Activated CD8-positive, alpha-beta memory T cell treated with anti-CD3 and anti-CD28 coated beads, Interleukin-2, amount 50 U/mL, for 24 hours (primary cell): ENCODE measurements around the gene UNC5C.

Experiments
- DNase-seq: peaks from one replicate; pipeline ENCODE4 v3.0.0-alpha.2; 2020; ENCODE audit errors: extremely low read depth

Gene UNC5C

DNA sequence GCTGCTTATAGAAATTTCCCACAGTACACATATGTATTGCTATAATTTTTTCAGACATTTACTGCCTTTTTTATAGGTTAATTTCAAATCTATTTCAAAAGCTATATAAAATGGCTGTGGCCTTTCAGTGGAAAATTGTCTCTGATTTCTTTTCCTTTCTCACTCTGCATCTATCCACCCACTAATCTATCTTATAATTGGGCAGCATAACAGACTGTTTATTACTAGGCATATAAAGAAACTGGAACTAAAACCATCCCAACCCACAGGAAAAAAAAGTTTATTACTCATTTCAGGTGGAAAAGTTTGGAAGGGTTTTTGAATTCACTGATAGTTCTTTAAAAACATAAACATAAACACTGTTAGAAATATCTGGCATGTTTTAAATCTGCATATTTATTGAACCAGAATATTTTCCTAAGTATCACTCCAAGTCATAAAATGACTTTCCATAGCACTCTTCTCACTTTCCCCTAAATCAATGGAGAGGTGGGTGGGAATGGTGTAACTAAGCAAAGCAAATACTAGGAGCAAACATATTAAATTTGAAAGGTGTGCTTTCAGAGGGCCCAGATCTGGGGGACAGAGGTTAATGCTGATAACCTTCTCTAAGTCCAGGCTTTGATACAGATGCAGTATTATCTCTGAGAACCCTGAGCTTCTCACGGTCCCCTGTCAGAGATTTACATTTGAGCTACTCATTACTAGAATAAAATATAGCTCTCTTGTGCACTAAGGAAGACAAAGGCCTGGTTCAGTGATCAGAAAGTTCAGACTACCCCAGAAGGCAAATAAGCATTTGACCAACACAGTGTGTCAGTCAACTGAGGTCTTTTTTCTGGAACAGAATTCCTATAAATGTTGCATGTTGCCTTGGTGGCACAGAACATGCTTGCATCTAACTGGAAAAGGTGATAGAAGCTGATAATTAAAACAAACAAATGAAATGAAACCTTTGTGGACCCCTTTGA is 328.3 kb downstream of the UNC5C start:
- no peak for DNase-seq

DNA sequence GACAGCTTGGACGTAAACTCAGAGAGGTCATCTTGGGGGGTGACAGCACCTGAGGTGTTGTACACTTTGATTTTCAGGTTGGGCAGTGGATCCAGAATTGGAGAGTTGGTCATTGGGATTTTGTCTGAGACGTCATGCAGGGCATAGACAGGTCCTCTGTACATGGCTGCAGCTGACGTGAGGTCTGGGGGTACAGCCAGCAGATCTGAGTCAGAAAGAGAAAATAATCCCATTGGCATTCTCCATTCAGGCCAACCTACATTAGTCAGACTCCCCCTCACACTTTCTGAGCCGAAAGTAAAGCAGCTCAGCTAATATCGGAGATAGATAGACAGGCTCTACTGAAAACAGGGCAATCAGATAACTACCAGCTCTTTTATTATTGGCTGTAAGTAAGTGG is 329.7 kb downstream of the UNC5C start:
- DNase-seq, result no peak

DNA sequence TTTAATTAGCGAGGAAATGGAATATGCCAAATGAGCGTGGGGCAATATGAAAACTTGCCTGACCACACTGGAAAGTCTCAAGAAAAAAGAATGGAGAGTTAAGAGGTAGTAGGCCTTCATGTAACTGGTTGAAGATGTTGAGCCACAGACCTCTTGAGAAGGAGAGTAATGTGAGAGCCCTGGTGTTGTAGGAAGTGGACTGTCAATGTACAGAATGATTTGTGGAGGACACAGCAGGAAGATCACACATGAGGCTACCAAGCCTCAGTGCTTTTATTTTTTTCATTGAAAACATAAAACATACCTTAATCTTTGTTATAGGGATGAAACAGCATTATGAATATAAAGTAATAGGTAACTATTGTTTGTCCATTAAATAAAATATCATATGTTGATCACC is 331.6 kb downstream of the UNC5C start:
- no peak for DNase-seq

DNA sequence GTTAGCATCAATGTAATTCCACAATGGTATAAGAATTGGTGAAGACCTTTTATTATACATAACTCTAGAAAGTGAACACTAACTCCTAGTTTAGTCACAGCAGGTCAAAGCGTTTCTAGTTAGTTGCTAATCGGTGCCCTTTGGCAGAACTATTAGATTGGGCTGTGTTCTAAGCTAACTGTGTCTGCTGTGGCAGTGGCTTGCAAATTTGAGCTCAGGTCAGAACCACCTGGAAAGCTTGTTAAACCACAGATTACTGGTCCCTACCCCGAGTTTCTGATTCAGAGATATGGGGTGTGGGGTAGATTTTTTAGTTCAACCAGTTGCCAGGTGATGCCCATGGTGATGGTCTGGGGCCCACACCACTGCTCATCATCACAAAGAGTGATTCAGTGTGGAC is 332.1 kb downstream of the UNC5C start:
- DNase-seq, result no peak

DNA sequence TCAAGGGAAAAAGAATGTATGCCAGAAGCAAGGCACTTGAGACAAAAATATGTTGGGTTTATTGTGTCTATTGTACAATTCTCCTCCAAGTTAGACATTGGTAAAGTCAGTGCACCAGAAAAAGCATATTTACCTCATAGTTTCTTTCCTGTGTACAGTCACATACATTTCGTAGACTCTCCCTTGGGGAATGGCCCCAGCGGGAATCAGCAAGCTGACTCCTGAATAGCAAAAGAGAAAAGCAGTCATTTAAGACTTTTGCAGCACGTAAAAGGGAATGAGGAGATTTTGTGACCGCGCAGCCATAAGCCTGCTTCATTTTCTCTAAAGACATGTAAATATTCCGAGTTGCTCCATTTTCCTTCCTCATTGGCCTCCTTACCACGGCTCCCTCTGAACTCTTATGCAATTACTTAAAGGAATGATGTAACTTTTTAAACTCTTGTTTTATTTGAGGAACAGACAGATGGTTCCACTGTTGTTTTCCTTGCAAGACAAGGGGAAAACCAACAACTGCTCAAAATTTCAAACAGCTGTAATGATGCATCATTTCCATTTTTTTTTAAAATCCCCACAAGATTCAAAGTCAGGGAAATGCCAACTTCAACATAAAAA is 332.7 kb downstream of the UNC5C start:
- no peak for DNase-seq

DNA sequence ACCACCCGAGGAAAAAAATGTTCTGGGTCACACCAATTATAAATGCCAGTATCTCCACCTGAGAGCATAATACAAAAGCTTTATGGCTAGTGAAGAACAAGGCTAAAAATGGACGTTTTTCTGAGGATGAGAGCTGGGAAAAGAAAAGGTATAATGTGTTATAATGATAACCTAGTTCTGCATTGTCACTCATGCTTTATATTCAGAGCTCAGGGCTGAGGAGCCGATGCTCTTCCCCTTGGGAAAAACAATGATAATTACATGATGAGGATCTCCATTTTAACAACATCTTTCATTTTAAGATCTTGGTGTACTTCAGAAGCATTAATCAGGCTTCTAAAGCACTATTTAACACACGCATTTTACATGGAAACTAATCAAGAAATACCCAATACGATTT is 333.7 kb downstream of the UNC5C start:
- no peak for DNase-seq

DNA sequence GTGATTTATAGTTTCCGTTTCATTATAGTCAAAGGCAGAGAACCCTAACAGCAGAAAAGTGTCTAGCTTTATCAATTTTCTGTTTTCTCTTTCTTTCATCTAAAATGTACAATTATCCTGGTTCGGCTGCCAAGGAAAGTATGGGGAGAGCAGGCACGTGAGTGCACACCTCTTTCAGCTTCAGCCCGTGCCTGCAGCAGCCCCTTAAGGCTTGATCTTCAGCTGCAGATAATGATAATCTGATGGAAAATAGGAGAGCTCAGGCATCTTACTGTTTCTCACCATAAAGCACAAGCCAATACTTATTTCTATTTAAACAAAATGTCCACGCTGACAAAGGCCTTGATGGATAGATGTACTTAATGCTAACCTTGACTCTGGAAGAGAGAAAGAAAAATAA is 334.4 kb downstream of the UNC5C start:
- DNase-seq, result no peak

DNA sequence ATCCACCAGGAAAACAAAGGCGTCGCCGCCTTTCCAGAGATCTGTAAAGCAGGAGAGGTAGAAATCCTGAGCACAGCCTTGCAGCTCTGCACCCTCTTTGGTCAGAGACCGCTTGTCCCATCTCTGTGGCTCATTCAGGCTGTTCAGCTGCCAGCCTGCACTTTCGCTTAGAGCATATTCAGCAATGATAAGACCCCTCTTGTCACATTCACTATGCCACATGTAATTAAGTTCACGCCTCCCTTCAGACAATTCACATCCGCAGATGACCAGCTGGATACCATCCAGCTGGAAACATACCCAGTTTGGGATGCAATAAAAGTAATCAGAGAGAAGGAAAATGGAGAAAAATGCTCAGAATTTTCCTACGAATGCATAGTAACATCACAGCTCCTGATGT is 335.4 kb downstream of the UNC5C start:
- no peak for DNase-seq

DNA sequence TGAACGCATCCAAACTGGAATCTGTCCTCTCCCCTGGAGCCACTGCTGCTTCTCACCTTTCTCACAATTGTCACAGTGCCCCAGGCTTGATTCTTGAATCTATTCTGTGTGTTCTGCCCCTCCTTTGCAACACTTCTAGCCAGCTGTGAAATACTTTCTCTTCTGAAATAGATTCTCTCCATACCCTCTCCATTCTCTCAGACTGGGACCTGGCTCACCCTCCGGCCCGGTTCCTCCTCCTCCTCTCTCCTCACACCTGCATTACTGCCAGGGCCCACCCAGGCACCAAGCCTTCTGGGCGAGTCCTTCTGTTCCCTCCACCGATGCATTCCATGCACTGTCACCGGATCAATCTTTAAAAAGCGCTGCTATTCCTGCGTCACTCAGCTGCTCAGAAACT is 336.1 kb downstream of the UNC5C start:
- DNase-seq, result no peak

DNA sequence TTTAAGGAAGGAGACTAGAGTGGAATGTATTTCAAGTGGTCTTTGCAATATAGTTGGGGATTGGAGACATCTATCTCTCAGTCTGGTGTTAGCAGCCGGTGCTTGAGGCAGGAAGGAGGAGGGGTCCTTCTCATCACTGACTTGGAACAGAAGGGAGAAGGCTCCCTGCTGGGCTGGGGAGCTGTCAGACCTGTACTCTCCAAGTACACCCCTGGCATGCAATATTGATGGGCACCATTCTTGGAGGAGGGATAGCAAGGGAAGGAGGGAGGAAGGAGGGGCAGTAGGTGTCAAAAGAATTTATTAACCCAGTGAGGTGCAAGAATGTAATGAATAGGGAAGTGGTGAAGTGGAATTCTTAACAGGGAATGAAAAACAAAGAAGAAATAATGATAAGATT is 338.8 kb downstream of the UNC5C start:
- no peak for DNase-seq

DNA sequence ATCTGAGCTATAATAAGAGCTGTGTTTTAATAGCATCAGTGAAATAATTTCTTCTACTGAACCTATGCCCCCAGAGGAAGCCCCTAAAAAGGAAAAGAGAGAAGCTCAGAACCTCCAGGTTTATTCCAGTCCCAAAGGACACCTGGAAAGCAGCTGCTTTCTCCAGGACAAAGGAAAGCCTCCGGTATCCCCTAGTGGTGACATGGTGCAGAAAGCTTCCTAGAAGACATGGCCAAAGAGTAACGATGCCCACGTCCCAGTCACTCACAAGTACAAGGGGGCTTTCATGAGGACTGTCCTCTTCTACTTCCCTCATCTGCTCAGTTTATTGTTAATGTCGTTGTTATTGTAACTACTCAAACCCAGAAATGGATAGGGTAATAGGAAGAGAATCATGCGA is 343.9 kb downstream of the UNC5C start:
- DNase-seq, result no peak

DNA sequence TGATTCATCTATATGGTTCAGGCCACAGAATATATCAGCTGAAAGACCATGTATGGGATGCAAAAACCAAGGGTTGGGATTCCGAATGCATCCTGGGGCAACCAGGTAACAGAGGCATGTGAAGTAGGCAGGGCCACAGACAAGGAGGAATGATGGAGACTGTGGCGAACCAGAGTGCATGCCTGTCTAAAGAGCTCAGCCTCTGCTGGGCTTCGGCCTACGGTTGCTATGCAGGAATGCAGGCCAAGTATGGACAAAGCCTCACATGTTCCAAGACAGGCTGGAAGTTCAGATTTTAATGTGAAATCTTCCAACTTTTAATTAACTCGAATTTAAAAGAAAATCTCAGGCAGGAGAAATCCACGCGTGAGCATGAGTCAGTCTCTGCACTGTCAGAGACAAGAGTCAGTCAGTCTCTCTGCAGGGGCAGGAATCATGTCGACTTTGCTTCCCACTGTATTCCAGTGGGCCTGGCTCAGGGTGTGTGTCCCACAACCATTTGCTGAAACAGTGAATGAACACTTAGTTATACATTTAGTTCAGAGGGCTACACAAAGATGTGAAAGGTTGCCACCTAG is 344.4 kb downstream of the UNC5C start:
- DNase-seq, result no peak

DNA sequence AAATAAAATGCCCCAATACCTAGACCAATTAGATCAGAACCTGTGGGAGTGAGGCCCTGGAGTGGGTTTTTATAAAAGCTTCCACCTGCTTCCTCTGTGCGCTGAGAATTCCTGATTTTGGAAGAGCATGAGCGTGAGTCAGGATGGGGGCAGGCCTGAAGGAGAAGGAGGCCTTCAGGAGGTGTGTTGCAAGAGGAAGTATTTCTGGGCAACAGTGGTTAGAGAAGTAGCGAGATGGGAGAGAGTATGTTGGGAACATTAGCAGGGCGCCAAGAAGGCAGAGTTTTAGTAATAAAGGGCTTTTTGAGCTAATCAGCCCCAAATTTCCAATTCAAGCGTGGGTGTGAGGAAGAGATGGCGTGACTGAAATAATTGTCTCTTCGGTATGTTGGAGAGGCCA is 349.8 kb downstream of the UNC5C start:
- DNase-seq, result no peak

DNA sequence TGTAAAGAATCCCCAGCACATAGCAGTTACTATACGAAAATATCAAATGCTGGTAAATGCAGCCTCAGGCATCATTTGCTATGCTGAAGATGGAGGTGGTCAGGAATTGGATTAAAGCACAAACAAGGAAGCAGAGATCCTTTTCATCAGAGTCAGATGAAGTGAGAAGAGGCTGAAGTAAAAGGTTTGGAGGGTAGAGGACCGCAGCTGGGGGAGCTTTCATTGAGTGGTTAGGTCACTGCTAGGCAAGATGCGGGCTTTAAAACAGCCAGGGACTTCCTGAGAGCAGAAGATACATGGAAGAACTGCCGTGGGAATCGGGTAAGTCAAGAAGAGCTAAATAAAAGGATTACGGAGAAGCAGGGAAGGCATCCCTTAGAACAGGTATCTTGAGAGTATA is 351.4 kb downstream of the UNC5C start:
- no peak for DNase-seq

DNA sequence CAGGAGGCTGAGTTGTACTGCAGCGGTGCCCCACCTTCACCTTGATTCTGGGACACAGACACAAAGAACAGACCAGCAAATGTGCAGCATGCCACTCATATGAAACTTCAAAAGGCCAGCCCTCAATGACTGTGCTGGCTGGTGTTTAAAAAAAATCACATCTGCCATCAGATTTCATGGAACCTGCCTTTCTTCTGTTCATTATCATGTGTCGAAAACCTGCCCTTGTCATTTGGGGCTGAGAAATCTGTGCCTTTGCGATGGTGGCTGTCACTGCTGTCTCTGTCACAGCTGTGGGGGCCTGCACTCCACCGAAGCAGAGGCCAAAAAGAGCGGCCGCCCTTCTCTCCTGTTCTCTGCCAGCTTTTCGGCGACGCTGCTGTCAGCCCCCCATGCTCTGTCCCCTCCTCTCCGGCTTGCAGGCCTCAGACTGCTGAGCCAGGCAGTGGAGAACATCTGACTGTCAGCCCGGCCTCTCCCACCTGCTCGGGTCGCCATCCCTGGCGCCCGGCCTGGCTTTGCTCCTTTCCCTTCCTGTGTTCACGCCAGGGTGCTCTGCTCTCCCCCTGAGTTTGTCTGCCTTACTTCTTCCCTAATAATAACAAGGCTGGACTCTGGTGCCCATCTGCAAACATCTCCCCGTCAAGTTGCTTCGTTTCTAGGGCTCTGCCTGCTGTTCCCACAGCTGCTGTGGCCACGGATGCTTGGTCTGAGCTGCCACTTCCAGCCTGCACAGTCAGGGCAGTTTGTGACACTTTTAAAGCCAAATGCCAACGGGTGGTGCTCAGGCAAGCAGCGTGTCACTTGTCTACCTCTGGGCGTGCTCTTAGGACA is 355.2 kb downstream of the UNC5C start:
- DNase-seq, result no peak

DNA sequence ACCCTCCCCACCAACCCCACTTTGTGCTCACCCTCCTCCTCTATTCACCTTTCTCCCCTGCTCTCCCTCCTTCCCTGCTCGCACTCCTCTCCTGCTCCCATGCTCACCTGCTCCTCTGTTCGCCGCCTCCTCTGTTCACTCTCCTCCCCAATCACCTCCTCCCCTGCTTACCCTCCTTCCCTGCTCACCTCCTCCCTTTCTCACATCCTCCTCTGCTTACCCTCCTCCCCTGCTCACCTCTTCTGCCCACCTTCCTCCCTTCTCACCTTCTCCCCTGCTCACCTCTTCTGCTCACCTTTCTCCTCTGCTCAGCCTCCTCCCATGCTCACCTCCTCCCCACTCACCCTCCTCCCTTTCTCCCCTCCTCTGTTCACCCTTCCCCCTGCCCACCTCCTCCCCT is 357.2 kb downstream of the UNC5C start:
- DNase-seq, result no peak

DNA sequence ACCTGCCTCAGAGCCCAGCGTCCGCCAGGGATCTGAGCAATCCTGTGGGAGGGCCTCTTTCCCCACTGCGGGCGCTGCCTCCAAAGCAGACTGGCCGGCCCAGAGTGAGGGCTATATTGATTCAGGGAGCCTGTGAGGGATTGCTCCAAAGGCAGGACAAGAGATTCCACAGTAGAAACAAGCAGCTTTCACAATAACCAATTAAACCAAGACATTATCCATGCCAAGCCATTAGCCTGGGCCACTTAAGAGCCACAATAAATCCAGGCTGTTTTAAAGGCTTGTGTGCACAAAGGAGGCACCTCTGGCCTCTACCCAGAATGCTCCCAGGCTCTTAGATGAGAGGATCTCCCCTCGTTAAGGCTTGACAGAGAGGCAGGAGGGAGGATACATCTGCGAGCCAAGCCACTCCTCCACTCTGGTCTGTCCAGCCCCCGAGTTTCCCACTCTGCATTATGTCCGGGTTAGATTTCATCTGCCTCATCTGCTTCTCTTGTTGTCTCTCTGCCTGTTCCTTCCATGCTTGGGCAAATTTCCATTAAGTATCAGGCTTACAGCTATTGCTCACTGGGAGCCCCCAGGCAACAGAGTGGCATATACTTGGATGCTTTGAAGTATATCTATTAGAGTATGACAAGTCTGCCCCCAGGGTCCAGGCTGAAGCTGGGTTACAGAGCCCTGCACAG is 357.9 kb downstream of the UNC5C start:
- DNase-seq, result no peak

DNA sequence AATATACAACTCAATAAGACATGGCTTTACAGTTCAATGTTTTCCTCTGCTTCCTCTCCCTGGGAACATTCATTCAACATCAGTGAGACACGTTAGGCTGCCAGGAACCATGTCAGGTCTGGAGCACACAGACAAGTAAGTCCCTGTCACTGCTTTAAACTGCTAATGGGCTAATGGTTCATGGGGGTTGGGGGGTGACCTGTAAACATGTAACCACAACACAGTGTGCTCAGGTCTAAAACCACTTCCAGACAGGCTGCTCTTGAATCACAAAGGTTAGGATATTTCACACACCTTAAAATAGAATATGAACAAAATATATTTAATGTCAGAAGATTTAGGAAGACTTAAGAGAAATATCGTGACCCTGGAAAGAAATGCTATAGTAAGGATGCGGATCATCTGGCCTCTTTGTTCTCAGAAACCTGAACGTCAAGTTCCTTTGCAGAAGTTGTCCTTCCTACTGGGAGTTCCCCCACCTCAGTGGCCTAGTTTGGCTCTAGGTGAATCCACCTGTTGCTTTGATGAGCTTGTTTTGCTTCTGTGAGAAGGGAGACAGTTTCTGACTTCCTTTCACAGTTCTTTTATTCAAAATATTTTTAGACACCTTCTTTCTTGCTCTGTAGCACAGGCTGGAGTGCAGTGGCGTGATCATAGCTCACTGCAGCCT is 359.9 kb downstream of the UNC5C start:
- no peak for DNase-seq

DNA sequence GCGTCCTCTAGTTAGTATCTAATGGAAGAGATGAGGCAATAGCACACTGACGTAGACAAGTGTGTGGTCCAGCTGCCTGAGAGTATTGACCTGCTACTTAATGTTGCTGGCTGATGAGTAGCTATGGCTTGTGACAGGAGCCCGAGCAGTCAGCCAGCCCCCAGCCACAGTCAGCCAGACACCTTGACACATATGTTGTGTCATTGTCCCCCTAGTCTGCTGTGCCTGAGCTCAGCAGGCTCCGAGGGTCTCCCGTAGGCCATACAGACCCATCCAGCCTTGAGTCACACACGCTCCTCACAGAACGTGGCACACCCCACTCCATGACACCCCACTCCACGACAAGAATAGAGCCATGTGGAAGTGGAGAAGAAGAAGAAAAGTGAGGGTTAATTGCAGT is 362.1 kb downstream of the UNC5C start:
- DNase-seq, result no peak

DNA sequence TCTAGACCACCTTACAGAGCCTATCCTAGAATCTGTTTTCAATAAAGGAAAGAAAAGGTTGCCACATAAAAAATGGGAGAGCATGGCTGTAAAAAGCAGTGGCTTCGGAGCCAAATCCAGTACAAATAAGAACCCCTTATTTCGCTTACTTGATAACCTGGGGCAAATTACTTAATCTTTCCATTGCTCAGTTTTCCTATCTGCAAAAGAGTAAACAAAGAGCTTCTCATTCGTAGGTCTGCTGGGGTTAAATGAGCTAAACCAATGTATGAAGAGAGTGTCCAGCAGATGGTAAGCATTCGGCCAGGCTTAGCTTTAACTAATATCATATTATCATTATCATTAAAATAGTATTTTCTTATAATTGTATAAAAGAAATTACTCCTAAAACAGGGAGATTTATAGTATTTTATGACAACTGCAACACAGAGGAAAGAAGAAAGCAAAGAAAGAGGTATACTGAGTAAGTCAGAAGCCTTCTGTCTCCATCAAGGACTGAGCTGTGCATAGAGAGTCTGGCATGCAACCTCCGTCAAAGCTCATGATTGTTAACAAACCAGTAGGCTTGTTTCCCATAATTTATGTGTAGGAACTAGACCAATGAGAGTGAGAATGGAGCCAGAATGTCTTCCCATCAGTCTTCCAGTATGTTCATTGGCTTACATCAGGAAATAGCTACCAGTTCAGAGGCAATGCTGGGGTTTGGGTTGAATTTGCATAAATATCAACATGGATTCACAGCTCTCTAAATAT is 364.9 kb downstream of the UNC5C start:
- DNase-seq, result no peak
